Right lung (tissue), 5 donors: ENCODE measurements around the gene ARHGAP42. TPM values are rescaled to one million over a fixed set of nuclear protein-coding genes. Genes with fewer than 3 reads are reported as not detected.
"Not testable (repeated sequence)": the region's sequence is repeated elsewhere in the genome, so short reads cannot be mapped to it uniquely, and the experiment has no call there.

Experiments
- DNase-seq, 2 donors: peaks; one replicate each; pipeline ENCODE4 v3.0.0-alpha.2; 2013
- polyA plus RNA-seq, 5 donors: library from polyadenylated mRNA; unstranded; fragments of 120-200 nt; gene quantifications; one replicate each; pipeline versions ENCODE4 v1.2.1 to v1.2.3, GENCODE V29; 2013; ENCODE audit warnings: inconsistent platforms in 1 of 5, low replicate concordance in 1 of 5; ENCODE audit not compliant: insufficient read length in 5 of 5, insufficient read depth in 1 of 5

ARHGAP42 gene
- polyA plus RNA-seq, 5 donors = 22.8 to 46.6 (median 39.9) TPM

- DNase-seq = no peak
These were observed 276.3 kb downstream of the ARHGAP42 start for GRCh38 chr11:100963375-100963774.

- no peak for DNase-seq
These were observed 277.3 kb downstream of the ARHGAP42 start for GRCh38 chr11:100964435-100964834.

GRCh38 chr11:100965346-100965745, 278.3 kb downstream of the ARHGAP42 start:
- no peak for DNase-seq

- DNase-seq = no peak
These were observed 279.3 kb downstream of the ARHGAP42 start for GRCh38 chr11:100966366-100966765.

GRCh38 chr11:100969008-100969407, 281.9 kb downstream of the ARHGAP42 start:
- DNase-seq = no peak

GRCh38 chr11:100970283-100971164, 283.4 kb downstream of the ARHGAP42 start:
- DNase-seq = peak; percentile 18 to 19

- peak in 1 of 2 donors; percentile 7 for DNase-seq
These were observed 285.0 kb downstream of the ARHGAP42 start for GRCh38 chr11:100972046-100972445.

GRCh38 chr11:100978442-100978841, 291.4 kb downstream of the ARHGAP42 start:
- DNase-seq = no peak

- DNase-seq = no peak
These were observed 291.9 kb downstream of the ARHGAP42 start for GRCh38 chr11:100978939-100979338.

GRCh38 chr11:100980156-100980555, 293.1 kb downstream of the ARHGAP42 start:
- DNase-seq = peak in 1 of 2 donors; percentile 15

GRCh38 chr11:100981196-100981824, 294.2 kb downstream of the ARHGAP42 start:
- DNase-seq = no peak

- no peak for DNase-seq
These were observed 297.6 kb downstream of the ARHGAP42 start for GRCh38 chr11:100984668-100985067.

GRCh38 chr11:100990931-100991330, 303.8 kb downstream of the ARHGAP42 start:
- no peak for DNase-seq

- no peak for DNase-seq
These were observed 304.5 kb downstream of the ARHGAP42 start for GRCh38 chr11:100991541-100991940.

- no peak for DNase-seq
These were observed 307.9 kb downstream of the ARHGAP42 start for GRCh38 chr11:100994966-100995365.

- DNase-seq = no peak
These were observed 312.7 kb downstream of the ARHGAP42 start for GRCh38 chr11:100999756-101000155.

- DNase-seq = no peak
These were observed 316.4 kb downstream of the ARHGAP42 start for GRCh38 chr11:101003468-101003867.

- DNase-seq = no peak
These were observed 322.0 kb downstream of the ARHGAP42 start for GRCh38 chr11:101008961-101009689.

GRCh38 chr11:101009690-101010055, 322.6 kb downstream of the ARHGAP42 start:
- no peak for DNase-seq

- no peak for DNase-seq
These were observed 323.8 kb downstream of the ARHGAP42 start for GRCh38 chr11:101010899-101011298.

GRCh38 chr11:101011881-101012280, 324.8 kb downstream of the ARHGAP42 start:
- no peak for DNase-seq

- DNase-seq = not testable (repeated sequence)
These were observed 326.6 kb downstream of the ARHGAP42 start for GRCh38 chr11:101013702-101014101.
